ENCODE results near the gene CDH12.
"Not testable (repeated sequence)": the region's sequence is repeated elsewhere in the genome, so short reads cannot be mapped to it uniquely, and the experiment has no call there.

CDH12 gene

GRCh38 chr5:22044229-22044628, 808.9 kb downstream of the CDH12 start:
- H3K36me3 ChIP-seq, result no peaks in the 10 kb centered on the region
- intact Hi-C loops (cut with DNase I; ENCODE audit: low total_unique reads), result no loop called here
- H3K9me3 ChIP-seq, result no peaks in the 10 kb centered on the region
- no peaks in the 10 kb centered on the region for H3K27me3 ChIP-seq
- DNase-seq, result no peak
- H3K4me1 ChIP-seq, result no peaks in the 10 kb centered on the region
- no peak overlapping the region for H3K27ac ChIP-seq
- no peak overlapping the region for H3K4me3 ChIP-seq
- TF ChIP-seq CTCF (IDR thresholded peaks at IDR 0.05), result no peak

GRCh38 chr5:22036061-22036460, 817.1 kb downstream of the CDH12 start:
- no peaks in the 10 kb centered on the region for H3K9me3 ChIP-seq
- H3K4me3 ChIP-seq, result no peak overlapping the region
- no peak overlapping the region for H3K27ac ChIP-seq
- intact Hi-C loops (cut with DNase I; ENCODE audit: low total_unique reads), result no loop called here
- TF ChIP-seq CTCF (IDR thresholded peaks at IDR 0.05), result no peak
- no peaks in the 10 kb centered on the region for H3K4me1 ChIP-seq
- no peaks in the 10 kb centered on the region for H3K27me3 ChIP-seq
- H3K36me3 ChIP-seq, result no peaks in the 10 kb centered on the region
- no peak for DNase-seq

GRCh38 chr5:22033066-22033465, 820.1 kb downstream of the CDH12 start:
- Histone ChIP-seq H3K27me3 (no peaks in the 10 kb centered on the region), H3K27ac (no peak overlapping the region), H3K9me3 (no peaks in the 10 kb centered on the region), H3K4me1 (no peaks in the 10 kb centered on the region), H3K36me3 (no peaks in the 10 kb centered on the region), H3K4me3 (no peak overlapping the region)
- intact Hi-C loops (cut with DNase I; ENCODE audit: low total_unique reads), result no loop called here
- DNase-seq, result no peak
- TF ChIP-seq CTCF (IDR thresholded peaks at IDR 0.05), result no peak

GRCh38 chr5:22023784-22024183, 829.4 kb downstream of the CDH12 start:
- intact Hi-C loops (cut with DNase I; ENCODE audit: low total_unique reads), result no loop called here
- Histone ChIP-seq H3K27ac (no peak overlapping the region), H3K36me3 (no peaks in the 10 kb centered on the region), H3K27me3 (no peaks in the 10 kb centered on the region), H3K9me3 (no peaks in the 10 kb centered on the region), H3K4me3 (no peak overlapping the region), H3K4me1 (no peaks in the 10 kb centered on the region)
- no peak for TF ChIP-seq CTCF (IDR thresholded peaks at IDR 0.05)
- DNase-seq, result no peak

- DNase-seq; H3K4me3 ChIP-seq; H3K27ac ChIP-seq; H3K9me3 ChIP-seq; intact Hi-C loops (cut with DNase I; ENCODE audit: low total_unique reads); H3K36me3 ChIP-seq; H3K27me3 ChIP-seq; H3K4me1 ChIP-seq: not testable (repeated sequence)
These were observed 840.3 kb downstream of the CDH12 start for GRCh38 chr5:22012893-22013292.

GRCh38 chr5:22010808-22011207, 842.3 kb downstream of the CDH12 start:
- H3K4me1 ChIP-seq; DNase-seq; H3K36me3 ChIP-seq; H3K9me3 ChIP-seq; intact Hi-C loops (cut with DNase I; ENCODE audit: low total_unique reads); H3K27ac ChIP-seq; H3K27me3 ChIP-seq; H3K4me3 ChIP-seq: not testable (repeated sequence)

- H3K4me1 ChIP-seq; H3K9me3 ChIP-seq; H3K27me3 ChIP-seq; H3K4me3 ChIP-seq; H3K36me3 ChIP-seq; H3K27ac ChIP-seq; intact Hi-C loops (cut with DNase I; ENCODE audit: low total_unique reads); DNase-seq: not testable (repeated sequence)
These were observed 852.0 kb downstream of the CDH12 start for GRCh38 chr5:22001097-22001496.

GRCh38 chr5:21985799-21986198, 867.3 kb downstream of the CDH12 start:
- H3K27ac ChIP-seq; H3K4me3 ChIP-seq; H3K9me3 ChIP-seq; H3K27me3 ChIP-seq; DNase-seq; H3K36me3 ChIP-seq; intact Hi-C loops (cut with DNase I; ENCODE audit: low total_unique reads); H3K4me1 ChIP-seq: not testable (repeated sequence)

- H3K27ac ChIP-seq; H3K27me3 ChIP-seq; H3K36me3 ChIP-seq; DNase-seq; H3K4me3 ChIP-seq; H3K9me3 ChIP-seq; intact Hi-C loops (cut with DNase I; ENCODE audit: low total_unique reads); H3K4me1 ChIP-seq: not testable (repeated sequence)
These were observed 901.6 kb downstream of the CDH12 start for GRCh38 chr5:21951571-21951970.

Data from tibial artery (tissue), 4 donors.